ENCODE measurements around the gene KCNC3. TPM values are rescaled to one million over a fixed set of nuclear protein-coding genes. Genes with fewer than 3 reads are reported as not detected.
A peak's percentile ranks its signal among the peaks of the same experiment; 100 is the strongest.

KCNC3 gene
- total and polyA plus RNA-seq, 10 of the 15 experiments (the other 5 are each of a cell fraction or from before 2014, with no cell fraction given) = 0.08 to 3.8 (median 0.44) TPM; not detected in 2

DNA sequence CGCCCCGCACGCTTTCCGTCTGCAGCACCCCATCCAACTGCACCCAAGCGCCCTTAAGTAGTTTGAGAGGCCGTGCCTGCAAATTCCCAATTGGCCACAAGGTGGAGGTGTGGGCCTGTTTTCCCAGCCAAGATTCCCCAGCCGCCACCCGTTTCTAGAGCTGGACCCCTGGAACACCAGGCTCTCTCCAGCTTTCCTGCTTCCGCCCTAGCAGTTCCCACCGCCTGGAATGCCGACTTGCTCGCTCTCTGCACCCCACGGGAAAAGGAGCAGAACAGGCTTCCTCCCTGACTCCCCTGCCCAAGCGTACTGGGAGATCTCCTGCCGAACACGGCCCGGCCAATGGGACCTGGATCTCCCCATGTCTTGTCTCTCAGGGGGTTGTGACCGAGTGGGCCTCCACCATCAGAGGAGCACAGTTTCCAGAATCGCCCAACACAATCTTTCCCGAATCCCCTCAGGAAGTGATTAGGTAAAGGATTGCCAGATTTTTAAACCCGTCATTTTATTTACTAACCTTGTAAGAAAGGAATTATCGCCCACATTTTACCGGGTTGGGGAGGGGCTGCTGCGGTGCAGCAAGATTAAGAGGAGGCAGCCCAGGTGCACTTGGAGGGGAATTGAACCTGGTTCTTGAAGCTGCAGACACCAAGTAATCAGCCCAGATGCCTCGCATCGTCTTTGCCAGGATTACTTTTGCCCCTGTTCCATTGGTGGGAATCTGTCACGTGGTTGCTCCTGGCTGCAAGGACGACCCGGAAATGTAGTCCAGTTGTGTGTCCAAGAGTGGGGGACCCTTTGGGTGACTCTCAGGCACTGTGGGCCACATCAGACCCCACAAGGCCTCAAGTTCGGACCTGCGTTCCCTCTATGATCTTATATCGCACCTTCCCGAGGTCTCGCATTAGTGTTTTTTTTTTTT, 39.7 kb upstream of the KCNC3 start (continued):
- TF ChIP-seq, protein P1, sequence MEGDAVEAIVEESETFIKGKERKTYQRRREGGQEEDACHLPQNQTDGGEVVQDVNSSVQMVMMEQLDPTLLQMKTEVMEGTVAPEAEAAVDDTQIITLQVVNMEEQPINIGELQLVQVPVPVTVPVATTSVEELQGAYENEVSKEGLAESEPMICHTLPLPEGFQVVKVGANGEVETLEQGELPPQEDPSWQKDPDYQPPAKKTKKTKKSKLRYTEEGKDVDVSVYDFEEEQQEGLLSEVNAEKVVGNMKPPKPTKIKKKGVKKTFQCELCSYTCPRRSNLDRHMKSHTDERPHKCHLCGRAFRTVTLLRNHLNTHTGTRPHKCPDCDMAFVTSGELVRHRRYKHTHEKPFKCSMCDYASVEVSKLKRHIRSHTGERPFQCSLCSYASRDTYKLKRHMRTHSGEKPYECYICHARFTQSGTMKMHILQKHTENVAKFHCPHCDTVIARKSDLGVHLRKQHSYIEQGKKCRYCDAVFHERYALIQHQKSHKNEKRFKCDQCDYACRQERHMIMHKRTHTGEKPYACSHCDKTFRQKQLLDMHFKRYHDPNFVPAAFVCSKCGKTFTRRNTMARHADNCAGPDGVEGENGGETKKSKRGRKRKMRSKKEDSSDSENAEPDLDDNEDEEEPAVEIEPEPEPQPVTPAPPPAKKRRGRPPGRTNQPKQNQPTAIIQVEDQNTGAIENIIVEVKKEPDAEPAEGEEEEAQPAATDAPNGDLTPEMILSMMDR (IDR thresholded peaks at IDR 0.05 in 2 of 3, conservative IDR thresholded peaks at IDR 0.05 in 1 of 3; ENCODE audit: control insufficient read depth in 2 of 3, extremely low read depth in 1 of 3, insufficient read depth in 1 of 3, low read depth in 3 of 3, low read length in 3 of 3) = peak; percentile 79 to 81 (median 79)
- TF ChIP-seq, protein P2, sequence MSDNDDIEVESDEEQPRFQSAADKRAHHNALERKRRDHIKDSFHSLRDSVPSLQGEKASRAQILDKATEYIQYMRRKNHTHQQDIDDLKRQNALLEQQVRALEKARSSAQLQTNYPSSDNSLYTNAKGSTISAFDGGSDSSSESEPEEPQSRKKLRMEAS (IDR thresholded peaks at IDR 0.05; ENCODE audit: low read depth, low read length) = no peak
- TF ChIP-seq ZNF384 (IDR thresholded peaks at IDR 0.05; ENCODE audit: borderline replicate concordance, low read depth, low read length) (peak; percentile 95), IKZF2 (IDR thresholded peaks at IDR 0.05) (peak; percentile 99), MEF2B (IDR thresholded peaks at IDR 0.05; ENCODE audit: partially characterized antibody, poor library complexity, severe bottlenecking) (peak; percentile 30), IRF4 (IDR thresholded peaks at IDR 0.05; ENCODE audit: low read depth, low read length) (no peak), KLF5 (IDR thresholded peaks at IDR 0.05; ENCODE audit: partially characterized antibody) (no peak), NBN (IDR thresholded peaks at IDR 0.05) (peak; percentile 80; the same call in 1 of the 2 replicates), JUND (IDR thresholded peaks at IDR 0.05; ENCODE audit: low read depth, low read length) (no peak), STAT3 (IDR thresholded peaks at IDR 0.05; ENCODE audit: low read depth, low read length) (no peak), FOS (IDR thresholded peaks at IDR 0.05; ENCODE audit: borderline replicate concordance, extremely low read depth, insufficient read length) (no peak)
- TF ChIP-seq, protein P3, sequence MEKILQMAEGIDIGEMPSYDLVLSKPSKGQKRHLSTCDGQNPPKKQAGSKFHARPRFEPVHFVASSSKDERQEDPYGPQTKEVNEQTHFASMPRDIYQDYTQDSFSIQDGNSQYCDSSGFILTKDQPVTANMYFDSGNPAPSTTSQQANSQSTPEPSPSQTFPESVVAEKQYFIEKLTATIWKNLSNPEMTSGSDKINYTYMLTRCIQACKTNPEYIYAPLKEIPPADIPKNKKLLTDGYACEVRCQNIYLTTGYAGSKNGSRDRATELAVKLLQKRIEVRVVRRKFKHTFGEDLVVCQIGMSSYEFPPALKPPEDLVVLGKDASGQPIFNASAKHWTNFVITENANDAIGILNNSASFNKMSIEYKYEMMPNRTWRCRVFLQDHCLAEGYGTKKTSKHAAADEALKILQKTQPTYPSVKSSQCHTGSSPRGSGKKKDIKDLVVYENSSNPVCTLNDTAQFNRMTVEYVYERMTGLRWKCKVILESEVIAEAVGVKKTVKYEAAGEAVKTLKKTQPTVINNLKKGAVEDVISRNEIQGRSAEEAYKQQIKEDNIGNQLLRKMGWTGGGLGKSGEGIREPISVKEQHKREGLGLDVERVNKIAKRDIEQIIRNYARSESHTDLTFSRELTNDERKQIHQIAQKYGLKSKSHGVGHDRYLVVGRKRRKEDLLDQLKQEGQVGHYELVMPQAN (conservative IDR thresholded peaks at IDR 0.05) = peak; percentile 63; the same call in 1 of the 2 replicates
- TF ChIP-seq, protein P4, sequence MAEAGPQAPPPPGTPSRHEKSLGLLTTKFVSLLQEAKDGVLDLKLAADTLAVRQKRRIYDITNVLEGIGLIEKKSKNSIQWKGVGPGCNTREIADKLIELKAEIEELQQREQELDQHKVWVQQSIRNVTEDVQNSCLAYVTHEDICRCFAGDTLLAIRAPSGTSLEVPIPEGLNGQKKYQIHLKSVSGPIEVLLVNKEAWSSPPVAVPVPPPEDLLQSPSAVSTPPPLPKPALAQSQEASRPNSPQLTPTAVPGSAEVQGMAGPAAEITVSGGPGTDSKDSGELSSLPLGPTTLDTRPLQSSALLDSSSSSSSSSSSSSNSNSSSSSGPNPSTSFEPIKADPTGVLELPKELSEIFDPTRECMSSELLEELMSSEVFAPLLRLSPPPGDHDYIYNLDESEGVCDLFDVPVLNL (IDR thresholded peaks at IDR 0.05; ENCODE audit: low read depth, low read length) = no peak
- TF ChIP-seq, protein P5, sequence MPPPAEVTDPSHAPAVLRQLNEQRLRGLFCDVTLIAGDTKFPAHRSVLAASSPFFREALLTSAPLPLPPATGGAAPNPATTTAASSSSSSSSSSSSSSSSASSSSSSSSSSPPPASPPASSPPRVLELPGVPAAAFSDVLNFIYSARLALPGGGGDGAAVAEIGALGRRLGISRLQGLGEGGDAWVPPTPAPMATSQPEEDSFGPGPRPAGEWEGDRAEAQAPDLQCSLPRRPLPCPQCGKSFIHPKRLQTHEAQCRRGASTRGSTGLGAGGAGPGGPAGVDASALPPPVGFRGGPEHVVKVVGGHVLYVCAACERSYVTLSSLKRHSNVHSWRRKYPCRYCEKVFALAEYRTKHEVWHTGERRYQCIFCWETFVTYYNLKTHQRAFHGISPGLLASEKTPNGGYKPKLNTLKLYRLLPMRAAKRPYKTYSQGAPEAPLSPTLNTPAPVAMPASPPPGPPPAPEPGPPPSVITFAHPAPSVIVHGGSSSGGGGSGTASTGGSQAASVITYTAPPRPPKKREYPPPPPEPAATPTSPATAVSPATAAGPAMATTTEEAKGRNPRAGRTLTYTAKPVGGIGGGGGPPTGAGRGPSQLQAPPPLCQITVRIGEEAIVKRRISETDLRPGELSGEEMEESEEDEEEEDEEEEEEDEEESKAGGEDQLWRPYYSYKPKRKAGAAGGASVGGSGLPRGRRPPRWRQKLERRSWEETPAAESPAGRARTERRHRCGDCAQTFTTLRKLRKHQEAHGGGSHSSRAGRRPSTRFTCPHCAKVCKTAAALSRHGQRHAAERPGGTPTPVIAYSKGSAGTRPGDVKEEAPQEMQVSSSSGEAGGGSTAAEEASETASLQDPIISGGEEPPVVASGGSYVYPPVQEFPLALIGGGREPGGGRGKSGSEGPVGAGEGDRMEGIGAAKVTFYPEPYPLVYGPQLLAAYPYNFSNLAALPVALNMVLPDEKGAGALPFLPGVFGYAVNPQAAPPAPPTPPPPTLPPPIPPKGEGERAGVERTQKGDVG (CRISPR knock-in tag; IDR thresholded peaks at IDR 0.05) = 0 out of 2 replicates have a peak, but pooled peaks have one; percentile 13
